Activated CD8-positive, alpha-beta memory T cell treated with anti-CD3 and anti-CD28 coated beads for 4 hours (primary cell): Measurements from ENCODE around the gene MEX3D.

ENCODE experiments used
- DNase-seq, 2 donors: peaks; one replicate each; pipeline ENCODE4 v3.0.0-alpha.2; 2020; ENCODE audit warnings: low read depth in 2 of 2

MEX3D gene

DNA sequence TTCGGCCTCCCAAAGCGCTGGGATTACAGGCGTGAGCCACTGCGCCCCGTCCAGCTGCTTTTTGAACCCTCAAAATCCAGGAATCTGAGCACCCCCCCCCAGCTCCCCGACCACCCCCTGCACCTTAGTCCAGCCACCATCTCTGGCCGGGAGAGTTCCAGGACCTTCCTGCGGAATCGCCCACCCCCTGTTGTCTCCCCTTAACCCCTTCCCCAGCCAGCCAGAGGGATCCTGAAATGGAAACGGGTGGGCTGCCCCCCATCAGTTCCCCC lies 25.3 kb upstream of the MEX3D start:
- no peak for DNase-seq

DNA sequence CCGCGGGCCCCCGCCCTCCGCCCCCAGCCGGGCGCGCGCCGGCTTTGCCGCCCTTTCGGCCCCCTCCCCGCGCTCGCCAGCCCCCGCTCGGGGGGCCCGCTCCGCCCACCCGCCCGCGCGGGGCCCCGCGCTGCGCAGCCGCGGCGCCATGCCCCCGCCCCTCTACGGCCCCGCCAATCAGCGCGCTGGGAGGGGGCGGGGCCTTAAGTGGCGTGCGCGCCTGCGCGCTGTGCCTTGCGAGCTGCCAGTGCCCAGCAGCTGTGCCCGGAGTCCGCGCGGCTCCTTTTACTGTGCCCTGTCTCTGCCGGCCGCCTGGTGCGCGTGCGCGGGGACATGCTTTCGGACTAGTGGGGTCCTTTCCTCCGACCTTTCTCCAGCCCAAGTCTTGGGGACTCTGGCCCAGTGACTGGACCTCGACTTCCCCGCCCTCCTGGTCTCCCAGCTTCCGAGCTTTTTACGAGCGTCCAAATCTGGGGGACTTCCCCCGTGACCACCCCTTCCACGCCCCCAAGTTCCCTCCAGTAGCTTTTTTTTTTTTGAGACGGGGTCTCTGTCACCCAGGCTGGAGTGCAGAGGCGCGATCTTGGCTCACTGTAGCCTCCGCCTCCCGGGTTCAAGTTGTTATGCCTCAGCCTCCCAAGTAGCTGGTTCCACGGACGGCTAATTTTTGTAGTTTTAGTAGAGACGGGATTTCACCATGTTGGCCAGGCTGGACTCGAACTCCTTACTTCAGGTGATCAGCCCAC lies 24.8 kb upstream of the MEX3D start, which contains the start of gene MBD3:
TSS of gene MBD3 (minus strand) at position 111 of the 746 bp plus-strand sequence. CDS start 234 bp downstream, outside the sequence.
- DNase-seq = peak; percentile 78 to 80

DNA sequence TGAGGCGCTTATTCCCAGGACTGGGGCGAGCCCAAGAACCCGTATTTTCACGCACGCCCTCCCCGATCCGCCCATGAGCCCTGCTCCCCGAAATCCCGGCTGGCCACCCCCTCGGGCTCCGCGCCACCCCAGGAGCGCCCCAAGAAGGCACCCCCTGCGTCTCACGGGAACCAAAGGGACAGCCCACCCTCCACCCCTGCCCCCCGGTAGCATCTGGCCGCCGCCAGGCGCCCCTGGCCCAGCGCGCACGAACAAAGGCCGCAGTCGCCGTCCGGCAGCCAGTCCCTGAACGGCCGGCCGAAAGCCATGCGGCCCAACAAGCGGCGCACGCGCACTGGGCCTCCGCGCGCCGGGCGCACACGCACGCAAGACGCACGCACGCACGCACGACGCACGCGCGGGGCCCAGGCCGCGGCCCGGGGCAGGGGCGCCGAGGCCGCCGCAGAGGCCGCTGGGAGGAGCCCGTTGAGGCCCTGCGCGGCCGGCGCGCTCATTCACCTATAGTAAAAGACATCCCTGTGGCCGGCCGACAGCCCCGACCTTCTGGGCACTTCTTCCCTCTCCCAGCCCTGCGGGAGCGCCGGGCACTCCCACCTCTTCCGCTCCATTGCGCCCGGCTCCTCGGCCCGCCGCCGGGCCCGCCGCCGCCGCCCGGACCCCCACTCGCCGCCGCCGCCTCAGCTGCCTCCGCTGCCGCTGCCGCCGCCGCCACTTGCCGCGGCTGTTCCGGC lies 24.1 kb upstream of the MEX3D start:
- peak; percentile 59 to 68 for DNase-seq

DNA sequence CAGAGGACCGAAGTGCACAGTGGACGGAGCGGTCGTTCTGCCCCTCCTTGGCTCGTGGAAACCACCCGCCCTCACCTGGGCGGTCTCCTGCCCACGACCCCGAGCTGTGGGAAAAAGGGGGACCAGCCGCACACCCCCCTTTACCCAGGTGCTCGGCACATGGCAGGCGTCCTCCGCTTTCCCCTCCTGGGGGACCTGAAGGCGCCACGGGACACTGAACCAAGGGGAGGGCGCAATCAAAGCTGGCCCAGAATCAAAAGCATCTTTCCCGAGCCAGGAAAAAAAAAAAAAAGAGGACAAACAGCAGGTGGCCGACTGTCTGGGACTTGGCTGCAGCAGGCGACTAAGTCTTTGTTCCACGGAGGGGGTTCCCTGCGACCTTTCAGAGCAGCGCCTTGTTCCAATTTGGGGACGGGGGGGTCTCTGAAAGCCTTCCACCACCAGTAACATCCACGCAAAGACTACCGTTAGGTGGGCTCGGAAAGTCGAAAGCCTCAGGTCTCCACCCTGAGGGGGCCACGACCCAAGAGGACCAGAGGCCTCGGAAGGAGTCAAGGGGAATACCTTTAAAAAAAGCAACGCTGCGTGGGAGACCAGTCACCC lies 23.4 kb upstream of the MEX3D start:
- no peak for DNase-seq

DNA sequence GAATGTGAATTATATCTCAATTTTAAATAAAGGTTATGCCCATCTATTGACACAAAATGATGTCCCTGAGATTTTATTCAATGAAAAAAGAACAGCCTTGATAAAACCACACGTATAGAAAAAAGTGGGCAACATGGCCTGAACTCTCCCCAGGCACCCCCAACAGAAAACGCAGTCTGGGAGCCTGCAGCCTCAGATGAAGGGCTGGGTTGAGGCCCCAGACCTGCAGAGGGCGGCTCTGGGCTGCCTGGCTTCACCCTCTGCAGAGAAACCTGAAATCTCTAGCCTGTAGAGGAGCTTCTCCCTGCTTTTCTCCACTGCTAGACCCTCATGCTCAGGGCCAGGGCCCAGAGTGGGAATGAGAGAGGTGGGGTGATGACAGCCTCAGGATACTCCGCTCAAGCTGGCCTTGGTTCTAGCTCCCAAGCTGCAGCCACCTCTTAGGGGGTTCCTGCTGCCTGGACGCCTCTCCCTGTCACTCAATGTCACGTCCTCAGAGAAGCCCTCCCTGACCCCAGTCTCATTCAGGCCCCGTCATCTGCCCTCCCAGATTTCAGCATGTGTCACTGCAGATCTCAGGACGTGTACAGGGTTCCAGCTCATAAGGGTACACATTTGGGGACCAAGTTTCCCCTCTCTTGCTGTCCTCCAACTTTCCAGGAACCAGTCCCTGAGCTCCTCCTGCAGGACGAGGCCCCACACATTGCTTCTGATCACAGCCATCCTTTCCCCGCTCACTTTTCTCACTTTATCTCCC lies 22.7 kb upstream of the MEX3D start:
- no peak for DNase-seq

DNA sequence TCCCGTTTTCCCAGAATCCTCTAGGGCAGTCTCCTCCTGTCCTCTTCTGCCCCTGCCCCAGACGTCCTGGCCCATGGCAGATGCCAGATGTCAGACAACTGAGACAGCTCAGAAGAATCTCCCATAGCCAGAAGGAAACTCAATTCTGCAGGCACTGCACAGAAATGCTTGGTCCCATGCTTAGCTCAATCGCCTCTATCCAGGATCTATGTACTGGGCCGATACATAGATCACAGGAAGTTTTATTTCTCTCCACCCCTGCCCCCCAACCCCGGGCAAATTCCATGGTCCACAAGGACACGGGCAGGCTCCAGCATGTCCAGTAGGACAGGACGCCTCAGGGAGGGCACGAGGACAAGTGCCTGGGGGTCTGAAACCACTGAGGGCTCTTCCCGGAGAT lies 19.7 kb upstream of the MEX3D start:
- DNase-seq = no peak

DNA sequence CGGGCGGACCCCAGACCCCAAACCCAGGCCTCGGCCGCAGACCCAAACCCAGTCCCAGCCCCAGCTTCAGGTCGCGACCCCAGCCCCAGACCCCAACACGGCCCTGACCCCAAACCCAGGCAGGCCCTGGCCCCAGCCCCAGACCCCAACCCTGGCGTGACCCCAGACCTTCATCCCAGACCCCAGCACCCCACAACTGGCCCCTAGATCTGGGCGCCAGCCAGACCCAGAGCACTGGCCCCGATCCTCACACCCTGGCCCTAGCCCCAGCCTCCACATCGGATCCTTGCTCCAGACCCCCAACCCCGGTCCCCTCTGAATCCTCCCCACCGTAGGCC lies 17.1 kb upstream of the MEX3D start:
- DNase-seq = no peak

DNA sequence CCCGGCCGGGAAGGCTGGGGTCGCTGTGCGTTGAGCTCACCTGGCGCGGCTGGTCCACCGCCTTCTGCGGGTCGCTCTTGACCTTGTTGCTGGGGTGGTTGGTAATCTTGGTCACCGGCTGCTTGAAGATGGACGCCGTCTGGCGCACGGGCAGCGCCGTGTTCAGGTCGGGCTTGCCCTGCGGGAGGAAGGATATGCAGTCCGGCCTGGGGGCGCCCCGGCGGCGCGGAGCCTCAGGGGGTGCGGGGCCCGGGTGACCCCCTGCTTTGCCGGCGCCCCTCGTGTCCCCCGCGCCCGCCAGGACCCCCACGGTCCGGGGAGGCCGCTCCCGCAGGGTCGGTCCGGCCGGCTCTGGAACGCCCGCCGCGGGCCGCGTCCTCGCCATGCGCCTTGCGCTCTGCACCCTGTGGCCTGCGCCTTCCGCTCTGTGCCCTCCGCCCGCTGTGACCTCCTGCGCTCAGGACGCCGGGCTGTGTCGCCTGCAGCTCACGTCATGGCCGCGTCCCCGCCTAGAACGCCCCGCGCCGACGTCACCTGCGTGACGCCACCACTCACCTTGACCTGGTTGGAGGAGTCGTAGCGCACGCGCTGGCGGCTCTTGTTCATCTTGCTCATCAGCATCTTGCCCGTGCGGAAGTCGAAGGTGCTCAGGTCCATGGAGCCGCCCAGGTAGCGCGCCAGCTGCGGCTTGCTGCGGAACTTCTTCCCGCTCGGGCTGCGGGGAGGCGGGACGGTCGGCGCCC lies 16.5 kb upstream of the MEX3D start:
- no peak for DNase-seq

DNA sequence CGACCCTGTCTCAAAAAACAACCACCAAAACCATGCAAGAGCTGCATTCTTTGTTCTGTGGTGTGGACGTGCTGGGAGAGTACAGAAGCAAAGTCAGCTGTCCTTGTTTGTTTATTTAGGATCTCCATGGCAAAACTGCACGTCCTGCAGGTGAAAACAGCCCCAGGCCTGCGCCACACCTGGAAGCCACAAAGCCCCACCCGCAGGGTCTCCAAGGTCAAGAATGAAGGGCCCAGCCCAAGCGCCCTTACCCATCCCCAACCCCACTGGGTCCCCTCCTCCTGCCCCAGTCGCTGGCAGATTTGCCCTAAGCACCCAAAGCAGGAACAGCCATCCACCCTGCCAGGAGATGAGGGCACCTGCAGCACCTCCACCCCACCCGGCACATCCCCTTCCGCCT lies 14.1 kb upstream of the MEX3D start:
- DNase-seq = no peak

DNA sequence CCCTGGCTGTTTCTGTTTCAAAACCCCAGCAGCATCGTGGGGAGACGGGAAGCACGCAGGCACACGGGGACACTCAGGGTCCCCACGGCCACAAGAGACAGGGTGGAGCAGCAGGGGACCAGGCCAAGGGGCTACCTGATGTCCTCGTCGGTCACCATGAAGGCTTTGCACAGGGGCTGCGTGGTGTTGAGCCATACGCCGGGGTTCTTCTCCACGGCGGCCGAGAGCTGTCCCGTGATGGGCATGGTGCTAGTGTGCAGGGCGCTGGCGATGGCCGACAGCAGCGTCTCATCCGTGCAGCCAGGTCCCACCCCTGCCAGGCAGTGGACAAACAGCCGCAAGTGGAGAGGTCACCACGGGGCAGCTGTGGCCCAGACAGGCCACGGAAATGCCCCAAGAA lies 12.8 kb upstream of the MEX3D start:
- no peak for DNase-seq

DNA sequence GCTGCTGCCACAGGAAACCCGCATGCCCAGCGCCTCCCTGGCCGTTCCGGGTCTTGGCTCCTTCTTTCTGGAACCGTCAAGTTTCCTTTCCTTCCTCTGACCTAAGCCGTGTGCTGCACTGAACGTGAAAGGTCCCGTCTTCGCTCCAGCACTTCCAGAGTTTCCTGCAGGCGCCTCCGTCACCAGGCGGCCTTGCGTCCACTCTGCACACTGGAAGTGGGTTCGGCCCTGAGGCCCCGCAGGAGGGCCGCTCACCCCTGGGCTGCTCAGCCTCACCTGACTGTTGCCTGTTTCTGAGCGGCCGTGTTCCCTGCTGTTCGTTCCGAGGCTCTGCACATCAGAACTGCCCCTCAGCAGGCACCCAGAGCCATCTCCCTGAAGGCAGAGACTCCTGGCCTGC lies 12.3 kb upstream of the MEX3D start:
- DNase-seq = no peak

DNA sequence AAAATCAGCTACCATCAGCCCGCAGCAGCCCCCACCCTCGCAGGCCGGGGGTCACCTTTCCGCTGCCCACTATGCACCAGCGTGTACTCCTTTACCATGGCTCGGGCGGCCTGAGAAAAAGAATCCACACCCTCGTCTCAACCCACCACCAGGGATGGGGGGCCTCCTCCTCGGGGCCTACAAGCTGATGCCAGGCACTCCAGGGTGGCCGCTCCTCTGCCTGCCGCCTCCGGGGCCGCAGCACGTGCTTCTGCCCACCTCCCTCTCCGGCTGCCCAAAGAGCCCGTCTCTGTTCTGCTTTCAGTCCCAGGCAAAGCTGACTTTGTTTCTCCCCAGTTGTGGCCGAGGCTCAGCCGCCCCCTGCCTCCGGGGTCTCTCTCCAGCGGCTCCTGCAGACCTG lies 11.1 kb upstream of the MEX3D start:
- no peak for DNase-seq

DNA sequence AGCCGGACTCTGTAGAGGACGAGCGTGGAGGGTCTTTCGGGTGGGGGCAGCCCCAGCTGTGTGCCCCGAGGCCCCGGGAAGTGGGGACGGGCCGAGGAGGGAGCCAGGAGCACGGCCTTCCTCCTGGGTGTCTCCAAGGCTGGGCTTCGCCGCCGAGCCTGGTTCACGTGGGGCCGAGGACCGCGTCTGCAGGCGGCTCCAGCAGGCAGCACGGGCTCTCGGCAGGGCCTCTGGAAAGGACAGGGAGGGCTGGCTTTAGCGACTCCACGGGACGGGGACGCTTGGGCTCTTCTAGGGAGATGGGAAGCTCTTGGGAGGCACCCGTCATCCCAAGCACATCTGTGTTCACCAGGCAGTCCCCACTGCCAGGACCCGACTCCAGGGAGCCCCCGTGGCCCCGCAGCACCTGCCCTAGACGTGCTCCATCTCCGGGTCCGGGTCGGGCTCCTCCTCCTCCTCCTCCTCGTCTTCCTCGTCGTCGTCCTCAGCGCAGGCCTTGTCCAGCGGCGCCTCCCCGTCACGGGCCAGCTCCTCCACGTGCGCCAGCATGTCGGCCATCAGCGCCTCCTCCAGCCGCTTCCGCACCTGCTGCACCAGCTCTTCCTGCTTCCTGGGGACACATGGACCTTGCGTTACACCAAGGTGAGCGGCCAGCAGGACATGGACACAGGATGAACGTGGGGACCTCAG lies 9.9 kb upstream of the MEX3D start:
- no peak for DNase-seq

DNA sequence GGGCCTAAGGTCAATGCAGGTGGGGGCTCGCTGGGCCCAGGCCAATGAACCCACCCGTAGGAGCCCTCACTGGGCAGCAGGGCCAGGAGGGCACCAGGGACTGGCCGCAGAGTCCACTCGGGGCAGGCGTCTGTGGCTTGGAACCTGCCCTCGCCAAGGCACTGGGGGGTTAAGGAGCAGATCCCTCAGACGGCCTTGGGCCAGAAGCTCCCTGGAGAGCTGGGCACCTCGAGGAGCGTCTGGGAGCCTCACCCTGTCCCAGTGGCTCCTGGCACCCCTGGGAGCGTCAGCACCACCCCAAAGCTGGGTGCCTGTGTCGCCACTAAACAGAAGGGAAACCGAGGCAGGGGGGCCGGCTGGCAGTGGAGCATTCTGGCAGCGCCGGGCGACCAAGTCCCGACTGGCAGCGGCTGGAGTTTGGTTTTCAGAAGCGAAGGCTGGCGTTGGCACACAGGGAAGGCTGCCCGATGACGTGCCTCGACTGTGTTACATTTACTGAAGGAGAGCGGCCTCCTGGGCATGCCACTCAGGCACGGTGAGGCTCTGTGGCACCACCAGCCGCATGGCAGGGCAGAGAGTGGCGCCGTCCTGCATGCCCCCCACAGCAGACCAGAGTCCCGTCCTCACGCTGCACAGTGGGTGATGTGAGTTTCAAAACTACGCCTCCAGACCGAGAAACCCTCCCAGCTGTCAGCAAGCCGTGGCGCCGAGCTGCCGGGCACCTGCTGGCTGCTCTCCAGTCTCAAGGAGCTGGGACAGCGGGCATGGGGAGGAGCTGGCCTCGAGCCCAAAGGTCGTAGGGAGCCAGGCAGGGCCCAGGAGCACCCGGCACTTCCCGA lies 9.2 kb upstream of the MEX3D start:
- no peak for DNase-seq

DNA sequence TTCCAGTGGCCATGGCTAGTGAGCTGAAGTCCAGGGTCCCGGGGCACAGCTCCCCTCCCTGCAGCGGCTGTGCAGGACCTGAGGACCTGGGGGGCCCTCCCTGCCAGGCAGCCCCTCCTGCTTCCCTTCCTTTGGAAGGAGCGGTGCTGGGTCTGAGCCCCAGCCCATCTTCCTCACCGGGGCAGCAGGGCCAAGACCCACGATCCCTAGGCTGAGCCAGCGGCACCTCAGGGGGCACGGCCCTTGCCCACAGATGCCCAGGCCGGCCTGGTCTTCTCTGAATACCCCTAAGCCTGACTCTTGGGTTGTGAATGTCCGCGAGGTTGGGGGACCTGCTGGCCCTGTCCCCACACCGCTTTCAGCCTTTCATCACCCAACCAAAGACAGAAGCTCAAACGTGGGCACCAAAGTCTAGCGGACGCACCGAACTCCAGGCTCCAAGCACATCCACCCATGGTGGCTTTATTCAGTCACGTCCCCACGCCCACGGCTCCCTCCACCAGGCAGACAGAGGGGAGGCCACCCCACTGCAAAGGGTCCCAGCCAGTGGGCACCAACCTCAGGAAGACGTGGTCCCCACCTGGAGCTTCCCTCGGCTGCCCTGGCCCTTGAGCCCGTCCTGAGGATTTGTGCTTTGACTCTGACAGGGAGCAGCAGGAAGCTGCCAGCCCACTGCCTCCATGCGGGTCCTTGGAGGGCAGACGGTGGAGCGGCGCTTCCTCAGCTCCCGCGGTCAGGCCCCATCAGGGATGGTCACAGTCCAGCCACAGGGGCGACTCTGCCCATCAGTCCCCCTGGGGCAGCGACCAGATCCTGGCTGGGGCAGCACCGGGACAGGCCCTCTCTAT lies 8.3 kb upstream of the MEX3D start:
- DNase-seq = no peak

DNA sequence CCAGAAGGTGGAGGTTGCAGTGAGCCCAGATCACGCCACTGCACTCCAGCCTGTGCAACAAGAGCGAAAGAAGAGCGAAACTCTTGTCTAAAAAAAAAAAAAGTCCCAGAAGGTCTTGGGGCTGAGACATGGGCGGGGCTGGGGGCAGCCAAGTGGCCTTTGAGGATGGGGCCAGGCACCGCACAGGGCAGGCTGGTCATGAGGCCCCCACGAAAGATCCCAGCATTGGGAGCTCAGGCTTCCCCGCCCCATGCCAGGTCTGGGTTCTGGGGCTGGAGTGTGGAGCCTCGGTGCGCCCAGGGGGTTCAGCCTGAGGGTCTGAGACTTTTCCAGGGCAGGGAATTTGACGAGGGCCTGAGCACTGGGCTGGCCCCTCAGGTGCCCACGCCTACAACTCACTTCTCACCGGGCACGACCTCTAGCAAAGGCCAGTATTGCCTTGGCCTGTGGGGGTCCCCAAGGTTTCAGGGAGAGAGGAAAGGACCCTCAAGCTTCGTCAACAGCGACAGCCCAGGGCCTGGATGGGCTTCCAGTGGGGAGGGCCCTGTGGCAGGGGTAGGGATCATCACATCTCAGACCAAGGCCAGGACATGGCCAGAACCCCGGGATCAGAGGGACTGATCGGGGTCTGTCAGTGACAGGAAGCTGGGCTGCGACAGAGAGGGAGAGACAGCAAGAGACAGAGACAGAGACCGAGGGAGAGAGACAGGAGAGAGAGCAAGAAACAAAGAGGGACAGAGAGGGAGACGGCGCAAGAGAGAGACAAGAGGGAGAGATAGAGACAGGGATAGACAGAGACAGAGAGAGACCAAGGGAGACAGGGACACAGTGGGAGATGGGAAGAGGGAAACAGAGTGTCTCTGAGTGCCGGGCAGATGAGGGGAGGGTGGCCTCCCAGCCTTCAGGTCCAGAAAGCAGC lies 7.5 kb upstream of the MEX3D start:
- no peak for DNase-seq

DNA sequence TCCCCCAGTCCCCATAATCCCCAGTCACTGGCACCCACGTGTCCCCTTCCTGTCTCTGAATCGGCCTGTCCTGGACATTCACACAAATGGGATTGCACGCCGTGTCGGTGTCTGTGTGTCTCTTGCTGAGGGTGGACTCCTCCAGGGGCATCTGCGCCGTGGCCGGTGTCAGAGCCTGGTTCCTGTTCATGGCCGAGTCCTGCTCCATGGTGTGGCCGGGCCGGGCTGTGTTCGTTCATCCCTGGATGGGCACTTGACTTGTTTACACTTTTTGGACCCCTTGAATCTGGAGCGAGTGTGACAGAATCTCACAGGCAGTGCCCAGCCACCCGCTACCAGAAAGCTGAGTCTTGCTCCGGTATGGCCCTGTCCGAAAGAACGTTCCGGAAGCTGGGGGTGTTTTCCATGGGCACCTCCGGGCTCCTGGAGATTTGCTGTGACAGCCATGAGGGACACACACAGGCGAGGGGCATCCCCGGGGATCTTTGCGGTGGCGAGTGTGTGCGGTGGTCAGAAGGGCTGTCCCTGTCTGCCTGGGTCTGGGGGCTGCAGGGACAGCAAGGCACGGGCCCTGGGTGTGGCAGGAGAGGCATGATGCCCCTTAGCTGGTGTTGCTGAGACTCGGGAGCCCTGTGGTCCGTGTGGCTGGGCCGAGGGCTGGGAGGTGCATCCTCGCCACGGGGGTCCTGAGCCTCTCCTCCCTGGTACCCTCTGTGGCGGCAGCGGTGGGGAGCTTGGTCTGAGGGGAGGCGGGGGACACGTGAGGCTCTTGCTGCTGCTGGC lies 6.4 kb upstream of the MEX3D start:
- no peak for DNase-seq

DNA sequence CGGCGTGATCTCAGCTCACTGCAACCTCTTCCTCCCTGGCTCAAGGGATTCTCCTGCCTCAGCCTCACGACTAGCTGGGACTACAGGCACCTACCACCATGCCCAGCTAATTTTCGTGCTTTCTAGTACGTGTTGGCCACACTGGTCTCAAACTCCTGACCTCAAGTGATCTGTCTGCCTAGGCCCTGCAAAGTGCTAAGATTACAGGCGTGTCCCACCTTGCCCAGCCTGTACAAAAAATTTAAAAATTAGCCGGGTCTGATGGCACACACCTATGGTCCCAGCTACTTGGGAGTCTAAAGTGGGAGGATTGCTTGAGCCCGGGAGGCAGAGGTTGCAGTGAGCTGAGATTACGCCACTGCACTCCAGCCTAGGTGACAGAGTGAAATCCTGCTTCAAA lies 4.7 kb upstream of the MEX3D start:
- DNase-seq = no peak
